Progenitor cell of endocrine pancreas (in vitro differentiated cells): ENCODE data around the gene SEMA3C. TPM values are rescaled to one million over a fixed set of nuclear protein-coding genes. Genes with fewer than 3 reads are reported as not detected.
A peak's percentile ranks its signal among the peaks of the same experiment; 100 is the strongest.

Source experiments
- DNase-seq: peaks from one replicate; pipeline ENCODE4 v3.0.0; 2021; ENCODE audit warnings: low spot score; ENCODE audit not compliant: unreplicated experiment
- H3K27ac Mint-ChIP-seq: 2 replicates; pipeline ENCODE4 v1.8.0; 2021; ENCODE audit warnings: mild to moderate bottlenecking, moderate library complexity, mixed read lengths
- H3K27me3 Mint-ChIP-seq: 2 replicates; pipeline ENCODE4 v1.8.0; 2021; ENCODE audit warnings: mixed read lengths
- H3K36me3 Mint-ChIP-seq: 2 replicates; pipeline ENCODE4 v1.8.0; 2022; ENCODE audit warnings: mixed read lengths; ENCODE audit not compliant: insufficient read depth
- H3K4me1 Mint-ChIP-seq: 2 replicates; pipeline ENCODE4 v1.8.0; 2021; ENCODE audit warnings: low read depth, mixed read lengths
- H3K4me3 Mint-ChIP-seq: 2 replicates; pipeline ENCODE4 v1.8.0; 2021; ENCODE audit warnings: low read depth, mild to moderate bottlenecking, moderate library complexity, mixed read lengths
- H3K9me3 Mint-ChIP-seq: 2 replicates; pipeline ENCODE4 v1.8.0; 2021; ENCODE audit warnings: low read depth, mixed read lengths
- total RNA-seq: library from RNA; stranded (reverse); gene quantifications from 2 replicates; pipeline ENCODE4 v1.2.1, GENCODE V29; 2021
- TF ChIP-seq, protein P1 (sequence below): fragments of 200-600 bp; sonication (generic); IDR thresholded peaks from one replicate; pipeline ENCODE4 v1.5.0; 2021; ENCODE audit warnings: antibody characterized with exemption, mild to moderate bottlenecking; ENCODE audit not compliant: unreplicated experiment

SEMA3C gene
- total RNA-seq, 1 donor from 2014 or later = 136 TPM

DNA sequence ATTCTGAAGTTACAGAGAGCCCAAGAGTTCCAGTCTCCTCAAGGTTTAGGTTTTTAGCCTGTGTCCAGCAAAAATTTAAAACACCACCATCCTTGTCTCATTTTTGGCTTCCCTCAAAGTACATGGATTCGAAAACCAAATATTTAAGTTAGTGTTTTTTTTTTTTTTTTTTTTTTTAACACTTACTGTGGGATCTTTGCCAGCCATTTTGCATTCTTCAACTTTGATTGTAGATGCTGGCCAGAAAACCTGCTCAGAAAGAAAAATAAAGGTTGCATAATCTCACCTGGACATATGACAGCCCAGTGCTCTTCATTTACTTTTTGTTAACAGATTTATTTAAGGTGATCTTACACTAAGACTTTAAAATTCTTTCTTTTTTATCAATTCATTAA, 91.6 kb downstream of the SEMA3C start:
- no peak for DNase-seq
- H3K9me3 Mint-ChIP-seq = no peaks in the 10 kb centered on the region
- TF ChIP-seq, protein P1, sequence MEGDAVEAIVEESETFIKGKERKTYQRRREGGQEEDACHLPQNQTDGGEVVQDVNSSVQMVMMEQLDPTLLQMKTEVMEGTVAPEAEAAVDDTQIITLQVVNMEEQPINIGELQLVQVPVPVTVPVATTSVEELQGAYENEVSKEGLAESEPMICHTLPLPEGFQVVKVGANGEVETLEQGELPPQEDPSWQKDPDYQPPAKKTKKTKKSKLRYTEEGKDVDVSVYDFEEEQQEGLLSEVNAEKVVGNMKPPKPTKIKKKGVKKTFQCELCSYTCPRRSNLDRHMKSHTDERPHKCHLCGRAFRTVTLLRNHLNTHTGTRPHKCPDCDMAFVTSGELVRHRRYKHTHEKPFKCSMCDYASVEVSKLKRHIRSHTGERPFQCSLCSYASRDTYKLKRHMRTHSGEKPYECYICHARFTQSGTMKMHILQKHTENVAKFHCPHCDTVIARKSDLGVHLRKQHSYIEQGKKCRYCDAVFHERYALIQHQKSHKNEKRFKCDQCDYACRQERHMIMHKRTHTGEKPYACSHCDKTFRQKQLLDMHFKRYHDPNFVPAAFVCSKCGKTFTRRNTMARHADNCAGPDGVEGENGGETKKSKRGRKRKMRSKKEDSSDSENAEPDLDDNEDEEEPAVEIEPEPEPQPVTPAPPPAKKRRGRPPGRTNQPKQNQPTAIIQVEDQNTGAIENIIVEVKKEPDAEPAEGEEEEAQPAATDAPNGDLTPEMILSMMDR = no peak
- peaks cover 23% of the 10 kb centered on the region for H3K36me3 Mint-ChIP-seq
- no peak overlapping the region for H3K4me3 Mint-ChIP-seq
- no peak overlapping the region for H3K27ac Mint-ChIP-seq
- H3K4me1 Mint-ChIP-seq = peaks cover 45% of the 10 kb centered on the region
- H3K27me3 Mint-ChIP-seq = no peaks in the 10 kb centered on the region

DNA sequence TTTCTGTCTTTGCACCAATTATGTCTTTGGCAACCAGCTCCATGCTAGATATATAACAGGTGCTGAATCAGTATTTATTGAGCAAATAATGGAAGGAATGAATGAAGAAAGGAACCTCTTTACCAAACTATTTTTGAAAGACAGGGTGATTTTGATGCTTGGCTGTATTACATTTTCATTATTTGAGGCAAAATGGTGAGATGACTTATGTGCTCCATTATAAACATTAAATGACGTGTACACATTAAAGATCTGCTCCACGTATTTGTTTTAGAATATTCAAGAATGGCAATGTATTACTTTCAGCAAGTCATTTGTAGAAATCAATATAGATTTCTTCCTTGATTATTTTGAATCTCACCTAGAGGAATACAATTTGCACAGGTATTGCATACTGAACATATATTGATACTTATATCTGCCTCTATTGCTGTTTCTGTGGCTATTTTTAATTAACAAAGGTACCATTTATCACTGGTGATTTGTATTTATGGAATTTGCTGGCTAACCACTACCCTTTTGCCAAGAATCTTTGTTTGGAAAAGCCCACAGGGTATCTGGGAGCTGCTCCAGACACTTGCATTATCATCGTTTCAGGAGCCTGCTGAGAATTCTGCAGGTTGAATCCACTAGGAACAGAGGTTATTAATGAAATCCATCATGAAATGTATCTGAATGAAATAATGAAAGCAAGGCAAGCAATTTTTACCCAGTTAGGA, 92.2 kb downstream of the SEMA3C start:
- Mint-ChIP-seq H3K9me3 (no peaks in the 10 kb centered on the region), H3K27ac (no peak overlapping the region), H3K27me3 (no peaks in the 10 kb centered on the region), H3K4me1 (peaks cover 46% of the 10 kb centered on the region), H3K4me3 (no peak overlapping the region), H3K36me3 (peaks cover 23% of the 10 kb centered on the region)
- TF ChIP-seq, protein P1 = no peak
- DNase-seq = no peak

DNA sequence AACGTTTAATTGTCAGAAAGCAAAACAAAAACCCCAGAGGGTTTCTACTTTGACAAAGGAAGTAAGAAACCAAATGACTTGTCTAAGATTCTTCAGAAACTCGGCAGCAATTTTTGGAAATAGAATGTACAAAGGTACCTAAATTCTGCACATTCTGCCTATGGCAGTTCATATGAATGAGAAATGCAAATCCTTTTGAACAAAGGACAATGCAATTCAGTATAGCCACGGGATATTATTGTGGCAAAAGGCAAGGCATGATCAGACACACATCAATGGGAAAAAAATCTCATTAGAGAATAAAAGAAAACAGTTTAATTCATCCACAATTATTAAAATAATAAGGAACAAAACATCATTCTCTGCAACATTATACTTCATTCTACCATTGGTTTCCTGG, 93.4 kb downstream of the SEMA3C start:
- Mint-ChIP-seq H3K27ac (peak overlapping the region; percentile 24), H3K4me1 (peaks cover 45% of the 10 kb centered on the region), H3K4me3 (no peak overlapping the region), H3K9me3 (no peaks in the 10 kb centered on the region), H3K36me3 (peaks cover 21% of the 10 kb centered on the region), H3K27me3 (no peaks in the 10 kb centered on the region)
- DNase-seq = no peak
- TF ChIP-seq, protein P1 = no peak

DNA sequence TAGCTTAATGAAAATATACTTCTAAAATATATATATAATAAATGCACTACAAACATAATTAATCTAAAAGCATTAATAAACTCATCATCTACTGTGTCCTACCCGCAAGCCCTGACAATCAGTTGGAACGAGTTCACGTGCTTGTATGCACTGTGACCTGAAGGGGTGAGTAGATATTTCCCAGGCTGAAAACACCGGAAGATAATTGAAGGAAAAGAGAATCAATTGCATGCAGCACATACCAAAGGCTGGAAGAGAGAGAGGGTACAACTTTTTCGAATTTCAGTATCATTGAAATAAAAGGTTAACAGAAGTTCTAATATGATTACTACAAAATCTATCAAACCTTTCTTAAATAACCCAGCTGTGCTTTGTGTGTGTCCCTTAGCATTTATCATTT, 94.6 kb downstream of the SEMA3C start:
- Mint-ChIP-seq H3K4me1 (peaks cover 44% of the 10 kb centered on the region), H3K36me3 (peaks cover 17% of the 10 kb centered on the region), H3K27ac (peak overlapping the region; percentile 59), H3K9me3 (no peaks in the 10 kb centered on the region), H3K4me3 (peak overlapping the region; percentile 20), H3K27me3 (no peaks in the 10 kb centered on the region)
- DNase-seq = no peak
- TF ChIP-seq, protein P1 = no peak

DNA sequence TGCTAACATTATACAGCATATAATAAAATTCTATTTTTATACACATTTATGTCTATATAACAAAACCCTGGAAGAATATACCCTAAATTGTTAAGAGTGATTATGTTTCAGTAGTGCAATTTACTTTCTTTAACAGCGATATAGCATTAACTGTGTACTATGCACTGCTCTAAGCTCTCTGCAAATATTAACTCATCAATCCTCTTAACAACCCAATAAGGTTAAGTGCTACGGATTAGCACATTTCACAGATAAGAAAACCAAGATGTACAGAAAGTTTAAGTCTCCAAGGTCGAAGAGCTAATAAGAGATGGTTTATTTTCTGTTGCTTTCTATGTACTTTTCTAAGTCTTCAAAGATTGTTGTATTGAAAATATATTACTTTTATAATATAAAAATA, 95.8 kb downstream of the SEMA3C start:
- peaks cover 54% of the 10 kb centered on the region for H3K4me1 Mint-ChIP-seq
- H3K27ac Mint-ChIP-seq = no peak overlapping the region
- TF ChIP-seq, protein P1 = no peak
- peaks cover 17% of the 10 kb centered on the region for H3K36me3 Mint-ChIP-seq
- DNase-seq = no peak
- no peaks in the 10 kb centered on the region for H3K27me3 Mint-ChIP-seq
- H3K4me3 Mint-ChIP-seq = no peak overlapping the region
- no peaks in the 10 kb centered on the region for H3K9me3 Mint-ChIP-seq
